Duodenal mucosa (tissue), 2 donors: ENCODE results near the gene KRT10.
"Not testable (repeated sequence)": the region's sequence is repeated elsewhere in the genome, so short reads cannot be mapped to it uniquely, and the experiment has no call there.

ENCODE experiments used
- H3K27ac ChIP-seq: one replicate; pipeline ENCODE4 v1.7.0; 2013; ENCODE audit warnings: low read depth, low read length
- H3K27me3 ChIP-seq, 2 donors: one replicate each; pipeline ENCODE4 v1.7.0; 2013; ENCODE audit warnings: low read length in 2 of 2, control low read depth in 1 of 2; ENCODE audit not compliant: insufficient read depth in 2 of 2, control insufficient read depth in 1 of 2
- H3K36me3 ChIP-seq, 2 donors: one replicate each; pipeline ENCODE4 v1.7.0; 2013; ENCODE audit warnings: low read length in 2 of 2, control low read depth in 1 of 2; ENCODE audit not compliant: insufficient read depth in 2 of 2, control insufficient read depth in 1 of 2
- H3K4me1 ChIP-seq, 2 donors: one replicate each; pipeline ENCODE4 v1.7.0; 2013; ENCODE audit warnings: low read length in 2 of 2, control low read depth in 1 of 2; ENCODE audit not compliant: insufficient read depth in 2 of 2, control insufficient read depth in 1 of 2
- H3K4me3 ChIP-seq, 2 donors: one replicate each; pipeline ENCODE4 v1.7.0; 2013; ENCODE audit warnings: low read length in 2 of 2, low read depth in 1 of 2
- H3K9ac ChIP-seq, 2 donors: one replicate each; pipeline ENCODE4 v1.7.0; 2013; ENCODE audit warnings: low read length in 2 of 2, low read depth in 1 of 2
- H3K9me3 ChIP-seq, 2 donors: one replicate each; pipeline ENCODE4 v1.7.0; 2013; ENCODE audit warnings: low read length in 2 of 2, control low read depth in 1 of 2; ENCODE audit not compliant: control insufficient read depth in 1 of 2

KRT10 gene

GRCh38 chr17:40820228-40820838, 2.1 kb downstream of the KRT10 start:
- peak overlapping the region in 1 of 2 donors; percentile 85 for H3K4me3 ChIP-seq
- peaks cover 0 to 3% of the 10 kb centered on the region in 2 donors for H3K4me1 ChIP-seq
- H3K27ac ChIP-seq = no peak overlapping the region
- H3K9me3 ChIP-seq = no peaks in the 10 kb centered on the region
- no peaks in the 10 kb centered on the region for H3K27me3 ChIP-seq
- no peak overlapping the region for H3K9ac ChIP-seq
- peaks cover 0 to 8% of the 10 kb centered on the region in 2 donors for H3K36me3 ChIP-seq

GRCh38 chr17:40819528-40820125, 2.8 kb downstream of the KRT10 start:
- no peak overlapping the region for H3K27ac ChIP-seq
- H3K4me1 ChIP-seq = peaks cover 0 to 3% of the 10 kb centered on the region in 2 donors
- peak overlapping the region in 1 of 2 donors; percentile 31 for H3K9ac ChIP-seq
- no peaks in the 10 kb centered on the region for H3K27me3 ChIP-seq
- H3K36me3 ChIP-seq = peaks cover 0 to 8% of the 10 kb centered on the region in 2 donors
- no peaks in the 10 kb centered on the region for H3K9me3 ChIP-seq
- peak overlapping the region; percentile 76 to 85 for H3K4me3 ChIP-seq

GRCh38 chr17:40818733-40819527, 3.5 kb downstream of the KRT10 start:
- Histone ChIP-seq H3K27ac (peak overlapping the region; percentile 91), H3K36me3 (peaks cover 0 to 8% of the 10 kb centered on the region in 2 donors), H3K9ac (peak overlapping the region in 1 of 2 donors; percentile 50), H3K4me1 (peaks cover 0 to 3% of the 10 kb centered on the region in 2 donors), H3K9me3 (no peaks in the 10 kb centered on the region), H3K4me3 (peak overlapping the region; percentile 78 to 85), H3K27me3 (no peaks in the 10 kb centered on the region)

- H3K9ac ChIP-seq = peak overlapping the region in 1 of 2 donors; percentile 50
- H3K27me3 ChIP-seq = no peaks in the 10 kb centered on the region
- H3K36me3 ChIP-seq = peaks cover 0 to 8% of the 10 kb centered on the region in 2 donors
- peaks cover 0 to 3% of the 10 kb centered on the region in 2 donors for H3K4me1 ChIP-seq
- peak overlapping the region; percentile 91 for H3K27ac ChIP-seq
- H3K4me3 ChIP-seq = peak overlapping the region; percentile 73 to 78
- H3K9me3 ChIP-seq = no peaks in the 10 kb centered on the region
These were observed 4.1 kb downstream of the KRT10 start for GRCh38 chr17:40818343-40818732.

GRCh38 chr17:40817103-40817682, 5.2 kb downstream of the KRT10 start:
- peaks cover 5 to 8% of the 10 kb centered on the region in 2 donors for H3K27me3 ChIP-seq
- no peaks in the 10 kb centered on the region for H3K9me3 ChIP-seq
- H3K4me3 ChIP-seq = no peak overlapping the region
- no peak overlapping the region for H3K9ac ChIP-seq
- H3K4me1 ChIP-seq = peaks cover 0 to 3% of the 10 kb centered on the region in 2 donors
- H3K36me3 ChIP-seq = peaks cover 0 to 8% of the 10 kb centered on the region in 2 donors
- H3K27ac ChIP-seq = no peak overlapping the region

- Histone ChIP-seq H3K36me3 (peaks cover 0 to 8% of the 10 kb centered on the region in 2 donors), H3K9me3 (no peaks in the 10 kb centered on the region), H3K27ac (no peak overlapping the region), H3K4me3 (no peak overlapping the region), H3K4me1 (peaks cover 0 to 3% of the 10 kb centered on the region in 2 donors), H3K9ac (no peak overlapping the region), H3K27me3 (peaks cover 8 to 14% of the 10 kb centered on the region in 2 donors)
These were observed 5.8 kb downstream of the KRT10 start for GRCh38 chr17:40816569-40816968.

- H3K36me3 ChIP-seq = peaks cover 0 to 8% of the 10 kb centered on the region in 2 donors
- H3K9me3 ChIP-seq = no peaks in the 10 kb centered on the region
- peaks cover 0 to 3% of the 10 kb centered on the region in 2 donors for H3K4me1 ChIP-seq
- H3K9ac ChIP-seq = no peak overlapping the region
- no peak overlapping the region for H3K4me3 ChIP-seq
- peaks cover 13 to 24% of the 10 kb centered on the region in 2 donors for H3K27me3 ChIP-seq
- no peak overlapping the region for H3K27ac ChIP-seq
These were observed 7.0 kb downstream of the KRT10 start for GRCh38 chr17:40815381-40815780.

- not testable (repeated sequence) for H3K27ac ChIP-seq, H3K36me3 ChIP-seq, H3K9ac ChIP-seq, H3K9me3 ChIP-seq, H3K4me3 ChIP-seq, H3K4me1 ChIP-seq
- peaks cover 19 to 31% of the 10 kb centered on the region in 2 donors for H3K27me3 ChIP-seq
These were observed 7.8 kb downstream of the KRT10 start for GRCh38 chr17:40814657-40815056.

GRCh38 chr17:40813804-40814203, 8.6 kb downstream of the KRT10 start:
- Histone ChIP-seq H3K9me3 (no peaks in the 10 kb centered on the region), H3K27me3 (peaks cover 19 to 37% of the 10 kb centered on the region in 2 donors), H3K36me3 (peaks cover 0 to 8% of the 10 kb centered on the region in 2 donors), H3K4me1 (peaks cover 0 to 3% of the 10 kb centered on the region in 2 donors), H3K4me3 (no peak overlapping the region), H3K9ac (no peak overlapping the region), H3K27ac (no peak overlapping the region)
